ENCODE measurements around the gene HOXA3. TPM values are rescaled to one million over a fixed set of nuclear protein-coding genes. Genes with fewer than 3 reads are reported as not detected.

HOXA3 gene
- total and polyA plus RNA-seq, 10 donors, result 0.51 to 6.1 (median 1.7) TPM

DNA sequence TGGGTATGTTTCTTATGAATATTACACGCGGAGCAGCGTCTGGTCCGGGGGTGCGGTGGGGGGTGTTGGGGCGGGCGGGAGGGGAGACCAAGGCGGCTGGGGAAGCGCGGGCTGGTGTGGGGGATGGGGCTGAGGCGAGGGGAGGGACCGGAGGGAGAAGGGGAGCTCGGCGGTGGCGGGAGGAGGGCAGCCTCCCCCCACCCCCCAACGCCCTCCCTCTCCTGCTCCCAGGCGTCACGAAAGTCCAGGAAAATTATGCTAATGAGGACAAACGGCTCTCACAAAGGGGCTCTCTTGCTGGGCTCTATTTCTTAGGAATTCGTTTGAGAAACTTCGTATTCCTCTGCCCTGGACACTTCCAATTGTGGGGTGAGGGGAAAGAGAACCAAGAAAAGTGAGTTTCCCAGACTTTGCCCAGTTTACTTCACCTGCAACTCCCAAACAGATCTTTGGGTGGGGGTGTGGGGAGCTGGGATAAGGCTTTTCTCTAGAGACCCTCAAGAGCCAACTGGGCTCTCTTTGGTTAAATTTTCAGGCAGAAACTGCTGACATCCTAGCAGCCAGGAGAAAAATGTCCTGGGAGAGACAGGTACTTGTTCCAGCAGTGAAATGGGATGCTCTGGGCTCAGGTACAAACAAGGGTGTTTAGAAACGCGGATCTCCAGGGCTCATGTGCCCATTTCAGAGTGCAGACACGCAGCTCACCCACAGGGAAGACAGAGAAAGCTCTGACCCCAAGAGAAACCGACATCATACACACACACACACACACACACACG is 38.2 kb downstream of the HOXA3 start:
- no peaks in the 10 kb centered on the region for H3K27me3 ChIP-seq (replicated peaks in 1 of 7)
- WGBS, 5 donors, result 46 to 76% (median 64%) methylated on average over 23 to 26 of the region's 26 CpGs

DNA sequence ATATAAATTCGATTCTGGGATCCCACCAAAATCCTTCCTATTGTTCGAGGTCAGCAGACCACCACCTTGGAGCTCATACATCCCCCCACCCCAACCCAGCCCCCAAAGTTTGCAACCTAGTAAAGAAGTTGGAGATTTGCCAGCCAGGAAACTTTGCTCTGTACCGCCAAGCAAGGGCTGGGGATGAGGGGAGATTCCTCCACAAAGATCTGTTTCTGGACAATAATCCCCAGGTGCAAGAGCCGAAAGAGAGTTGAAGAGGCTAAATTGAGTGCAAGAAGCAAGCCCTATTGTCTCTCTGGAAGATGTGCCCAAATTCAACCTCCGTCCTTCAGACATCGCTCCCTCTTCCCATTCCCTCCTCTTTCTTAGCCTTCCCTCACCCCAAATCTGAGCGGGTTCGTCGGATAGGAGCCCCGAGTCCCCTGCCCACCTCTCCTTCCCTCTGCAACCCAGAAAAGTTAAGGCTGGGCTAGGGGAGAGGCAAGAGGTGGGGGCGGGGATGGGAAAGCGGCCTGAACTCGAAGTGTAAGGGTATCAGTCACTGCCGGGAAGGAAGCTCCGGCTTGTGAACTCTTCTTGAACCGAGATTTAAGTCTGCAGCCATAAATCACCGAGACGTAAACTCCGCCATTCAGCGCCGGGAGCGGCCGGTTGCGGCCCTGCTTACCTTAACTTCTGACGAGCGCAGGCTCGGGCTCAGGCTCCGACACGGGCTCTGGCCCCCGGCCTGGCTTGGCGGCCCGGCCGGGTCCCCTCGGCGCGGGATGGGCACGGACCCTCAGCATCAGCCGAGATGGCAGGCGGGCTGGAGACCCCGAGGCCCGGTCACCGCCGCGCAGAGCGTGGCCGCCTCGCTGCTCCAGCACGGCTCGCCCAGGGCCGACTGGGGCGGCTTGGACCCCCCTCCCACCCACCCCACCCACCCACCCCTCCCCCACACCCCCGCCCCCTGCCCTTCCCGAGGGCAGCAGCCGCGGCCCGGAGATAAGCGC is 39.1 kb downstream of the HOXA3 start:
- Histone ChIP-seq H3K27me3 (replicated peaks in 1 of 7) (no peaks in the 10 kb centered on the region), H3K4me3 (peak overlapping the region; percentile 33 to 71 (median 42)), H3K36me3 (no peaks in the 10 kb centered on the region), H3K9me3 (no peaks in the 10 kb centered on the region), H3K4me1 (peaks cover 0 to 61% (median 28%) of the 10 kb centered on the region in 6 donors), H3K27ac (peak overlapping the region; percentile 42 to 90 (median 86))
- intact Hi-C loops (cut with DNase I; ENCODE audit: low total_unique reads), result loop anchor here (10.0 kb wide), 1 partner anchor 358 kb away; no protein-coding TSS in a partner anchor
- DNase-seq, result no peak
- TF ChIP-seq POLR2AphosphoS5 (IDR thresholded peaks at IDR 0.05) (peak; percentile 59 to 78 (median 65)), POLR2A (IDR thresholded peaks at IDR 0.05) (no peak)
- TF ChIP-seq, protein P1, sequence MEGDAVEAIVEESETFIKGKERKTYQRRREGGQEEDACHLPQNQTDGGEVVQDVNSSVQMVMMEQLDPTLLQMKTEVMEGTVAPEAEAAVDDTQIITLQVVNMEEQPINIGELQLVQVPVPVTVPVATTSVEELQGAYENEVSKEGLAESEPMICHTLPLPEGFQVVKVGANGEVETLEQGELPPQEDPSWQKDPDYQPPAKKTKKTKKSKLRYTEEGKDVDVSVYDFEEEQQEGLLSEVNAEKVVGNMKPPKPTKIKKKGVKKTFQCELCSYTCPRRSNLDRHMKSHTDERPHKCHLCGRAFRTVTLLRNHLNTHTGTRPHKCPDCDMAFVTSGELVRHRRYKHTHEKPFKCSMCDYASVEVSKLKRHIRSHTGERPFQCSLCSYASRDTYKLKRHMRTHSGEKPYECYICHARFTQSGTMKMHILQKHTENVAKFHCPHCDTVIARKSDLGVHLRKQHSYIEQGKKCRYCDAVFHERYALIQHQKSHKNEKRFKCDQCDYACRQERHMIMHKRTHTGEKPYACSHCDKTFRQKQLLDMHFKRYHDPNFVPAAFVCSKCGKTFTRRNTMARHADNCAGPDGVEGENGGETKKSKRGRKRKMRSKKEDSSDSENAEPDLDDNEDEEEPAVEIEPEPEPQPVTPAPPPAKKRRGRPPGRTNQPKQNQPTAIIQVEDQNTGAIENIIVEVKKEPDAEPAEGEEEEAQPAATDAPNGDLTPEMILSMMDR (IDR thresholded peaks at IDR 0.05 in 8 of 11, conservative IDR thresholded peaks at IDR 0.05 in 3 of 11), result no peak
- WGBS, 5 donors, result 57 to 81% (median 64%) methylated on average over 29 to 57 of the region's 57 CpGs

More for the DNA sequence above, 38.2 kb downstream of the HOXA3 start:
- Histone ChIP-seq H3K36me3 (no peaks in the 10 kb centered on the region), H3K4me3 (peak overlapping the region; percentile 12 to 71 (median 42)), H3K27ac (peak overlapping the region; percentile 42 to 90 (median 86)), H3K4me1 (peaks cover 0 to 63% (median 25%) of the 10 kb centered on the region in 6 donors), H3K9me3 (no peaks in the 10 kb centered on the region)
- TF ChIP-seq, protein P1 (IDR thresholded peaks at IDR 0.05 in 8 of 11, conservative IDR thresholded peaks at IDR 0.05 in 3 of 11), result no peak
- TF ChIP-seq POLR2A (IDR thresholded peaks at IDR 0.05), result no peak
- no peak for TF ChIP-seq POLR2AphosphoS5 (IDR thresholded peaks at IDR 0.05)
- intact Hi-C loops (cut with DNase I; ENCODE audit: low total_unique reads), result loop anchor here (10.0 kb wide), 1 partner anchor 359 kb away; no protein-coding TSS in a partner anchor
- no peak for DNase-seq

DNA sequence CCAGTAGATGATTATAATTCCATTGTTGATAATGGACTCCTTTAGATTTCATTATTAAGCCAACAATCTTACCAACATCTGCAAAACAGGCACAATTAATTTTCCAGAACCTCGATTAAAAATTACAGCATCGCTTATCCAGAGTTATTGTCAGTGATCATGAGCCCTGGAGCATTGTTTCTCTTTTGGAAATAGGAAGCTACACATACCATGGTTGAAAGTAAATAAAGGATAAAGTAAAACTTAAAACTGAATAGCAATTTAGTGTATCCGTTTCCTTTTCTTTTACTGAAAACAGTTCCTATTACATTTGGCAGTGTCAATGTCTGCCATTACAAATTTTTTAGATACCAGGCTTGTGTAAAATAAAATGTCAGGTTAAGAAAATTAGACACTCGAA is 40.0 kb downstream of the HOXA3 start:
- Histone ChIP-seq H3K36me3 (no peaks in the 10 kb centered on the region), H3K4me3 (peak overlapping the region in 1 of 8 donors; percentile 71), H3K27ac (peak overlapping the region in 5 of 8 donors; percentile 58 to 90 (median 87)), H3K27me3 (replicated peaks in 1 of 7) (no peaks in the 10 kb centered on the region), H3K9me3 (no peaks in the 10 kb centered on the region), H3K4me1 (peaks cover 0 to 58% (median 26%) of the 10 kb centered on the region in 6 donors)
- DNase-seq, result no peak
- intact Hi-C loops (cut with DNase I; ENCODE audit: low total_unique reads), result loop anchor here (10.0 kb wide), 1 partner anchor 358 kb away; no protein-coding TSS in a partner anchor
- TF ChIP-seq POLR2AphosphoS5 (IDR thresholded peaks at IDR 0.05) (no peak), POLR2A (IDR thresholded peaks at IDR 0.05) (no peak)
- TF ChIP-seq, protein P1 (IDR thresholded peaks at IDR 0.05 in 8 of 11, conservative IDR thresholded peaks at IDR 0.05 in 3 of 11), result no peak
- WGBS, 5 donors, result 56 to 80% (median 74%) methylated on average over 4 of the region's 4 CpGs

Measured in spleen (tissue), 11 donors.